Spleen (tissue), 7 donors: ENCODE data around the gene CD37.

Experiments used
- CTCF ChIP-seq, 11 experiments: fragments of 200-600 bp in 7 of 11; fragments of 450-650 bp in 4 of 11; sonication (generic) in 4 of 11; IDR thresholded peaks in 8 of 11; conservative IDR thresholded peaks in 3 of 11; 1 replicate in 7 of 11; 2 replicates in 4 of 11; pipeline versions ENCODE4 v1.4.0 to v1.8.0; 2016 to 2021; ENCODE audit warnings: antibody characterized with exemption in 11 of 11, inconsistent platforms in 4 of 11, mild to moderate bottlenecking in 1 of 11
- POLR2A ChIP-seq, 3 donors: fragments of 450-650 bp; IDR thresholded peaks; one replicate each; pipeline ENCODE4 v1.5.1; 2017; ENCODE audit warnings: antibody characterized with exemption in 3 of 3, mild to moderate bottlenecking in 1 of 3
- donor health status: DM: no; HTN: no; CAD: no; lungs with moderate emphysema.
- donor health status: DM: no; HTN: no; CAD: no.
- donor health status: DM: no; HTN: no; CAD: no.

DNA sequence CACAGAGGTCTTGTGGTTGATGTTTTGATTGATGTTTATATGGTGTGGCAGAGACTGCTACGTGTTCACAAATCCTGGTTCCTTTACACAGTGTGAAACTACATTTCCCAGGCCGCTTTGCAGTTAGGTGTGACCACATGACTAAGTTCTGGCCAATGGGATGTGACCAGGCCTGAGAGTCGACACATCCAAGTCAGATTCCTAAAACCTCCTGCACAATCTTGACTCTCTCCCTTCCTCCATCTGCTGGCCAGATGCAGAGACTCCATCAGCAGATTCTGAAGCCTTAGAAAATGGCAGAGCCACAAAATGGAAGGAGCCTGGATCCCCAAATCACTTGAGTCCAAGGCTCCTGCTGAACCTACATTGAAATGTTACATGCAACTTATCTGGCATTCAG, 12.6 kb downstream of the CD37 start:
- TF ChIP-seq POLR2A (IDR thresholded peaks at IDR 0.05) = no peak
- TF ChIP-seq CTCF (IDR thresholded peaks at IDR 0.05 in 8 of 11, conservative IDR thresholded peaks at IDR 0.05 in 3 of 11) = no peak
